Measurements from ENCODE around the gene PADI1.

The PADI1 gene

DNA sequence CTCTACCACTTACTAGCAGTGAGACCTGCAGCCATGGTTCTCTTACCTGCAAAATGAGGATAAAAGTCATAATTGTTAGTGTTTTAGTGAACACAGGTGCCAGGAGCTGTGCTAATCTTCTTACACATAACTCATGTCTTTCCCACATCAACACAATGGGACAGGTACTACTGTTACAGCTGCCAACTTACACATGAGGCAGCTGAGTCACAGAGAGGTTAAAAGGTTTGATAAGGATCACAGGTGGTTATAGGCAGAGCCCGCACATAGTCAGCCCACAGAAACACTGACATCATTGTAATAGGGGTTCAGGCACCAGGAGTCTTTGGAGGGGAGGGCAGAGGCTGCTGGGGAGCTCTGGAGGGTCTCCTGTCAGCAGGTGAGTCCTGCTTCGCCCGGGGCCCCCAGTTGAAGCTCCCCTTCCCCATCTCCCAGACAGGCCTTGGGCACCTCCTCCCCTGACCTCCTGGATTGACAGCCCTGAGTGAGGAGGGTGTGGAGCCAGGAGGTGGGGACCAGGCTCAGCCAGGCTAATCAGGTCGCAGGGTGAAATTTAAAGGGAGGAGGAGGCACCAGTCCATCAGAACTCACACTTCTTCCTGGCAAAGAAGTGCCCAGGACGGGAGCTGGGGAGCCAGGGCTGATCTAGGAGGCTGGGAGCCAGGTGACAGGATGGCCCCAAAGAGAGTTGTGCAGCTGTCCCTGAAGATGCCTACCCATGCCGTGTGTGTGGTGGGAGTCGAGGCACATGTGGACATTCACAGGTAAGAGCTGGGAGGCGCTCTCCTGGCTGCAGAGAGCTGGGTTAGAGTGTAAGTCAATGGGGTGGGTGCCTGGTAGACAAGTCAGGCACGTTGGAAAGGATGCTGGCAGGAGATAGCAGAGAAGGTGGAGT is at the start of gene PADI1:
PADI1 (plus strand) TSS at position 583 of the 895 bp plus-strand sequence; CDS start at position 673, 90 bp downstream.
- DNase-seq (ENCODE audit: low read depth): no peak

DNA sequence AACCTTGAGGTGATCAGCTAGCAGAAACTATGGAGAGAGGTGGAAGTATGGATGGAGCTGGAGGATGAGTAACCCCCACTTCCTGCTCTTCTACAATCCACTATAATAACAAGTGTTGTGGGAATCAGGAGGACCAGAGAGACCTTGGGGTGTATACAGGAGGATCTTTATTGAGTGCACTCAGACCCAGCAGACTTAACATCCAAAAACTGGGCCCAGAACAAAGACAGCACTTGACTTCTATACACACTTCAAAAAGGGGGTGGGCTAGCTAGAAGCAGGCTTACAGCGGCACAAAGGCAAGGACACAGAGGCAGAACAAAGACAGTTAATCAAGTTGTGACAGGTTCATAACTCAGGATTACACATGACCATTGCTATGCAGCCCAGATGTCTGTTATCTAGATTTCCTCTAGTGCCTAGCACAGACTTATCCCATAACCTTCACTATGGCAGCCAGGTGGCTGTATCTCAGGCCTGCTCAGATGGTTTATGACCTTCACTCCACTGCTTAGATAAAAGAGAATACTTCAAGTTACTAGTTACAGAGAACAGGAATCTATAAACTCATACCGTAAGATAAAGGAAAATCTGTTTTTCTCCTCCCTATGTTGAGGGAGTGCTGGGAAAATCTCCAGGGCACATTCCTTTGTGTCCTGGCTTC is 49.5 kb upstream of the PADI1 start:
- DNase-seq (ENCODE audit: low read depth): no peak

GRCh38 chr1:17156108-17156507 is 48.8 kb upstream of the PADI1 start:
- DNase-seq (ENCODE audit: low read depth): no peak

DNA sequence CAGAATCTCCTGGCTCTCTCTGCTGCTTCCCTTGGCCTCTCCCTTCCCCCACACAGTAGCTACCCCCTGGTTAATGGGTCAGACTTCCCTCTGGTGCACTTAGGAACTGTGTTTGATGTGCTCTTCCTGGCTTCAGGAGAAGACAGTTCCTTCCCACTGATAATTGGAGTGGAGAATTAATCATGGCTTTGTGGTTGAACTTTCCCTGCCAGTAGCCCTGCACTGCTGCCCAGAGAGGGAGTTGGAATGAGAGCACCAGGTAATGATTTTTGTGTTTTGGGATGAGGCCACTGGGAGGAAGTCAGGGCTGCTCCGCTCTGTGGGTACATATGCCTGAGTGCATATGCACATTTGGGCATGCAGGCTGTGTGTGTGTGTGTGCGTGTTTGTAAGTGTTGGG is 46.0 kb upstream of the PADI1 start:
- DNase-seq (ENCODE audit: low read depth): no peak

- no peak for DNase-seq (ENCODE audit: low read depth)
Measured at GRCh38 chr1:17161137-17161740, 43.7 kb upstream of the PADI1 start.

GRCh38 chr1:17161926-17162800 is 42.8 kb upstream of the PADI1 start:
- DNase-seq (ENCODE audit: low read depth): no peak

GRCh38 chr1:17162941-17163340 is 42.0 kb upstream of the PADI1 start:
- no peak for DNase-seq (ENCODE audit: low read depth)

DNA sequence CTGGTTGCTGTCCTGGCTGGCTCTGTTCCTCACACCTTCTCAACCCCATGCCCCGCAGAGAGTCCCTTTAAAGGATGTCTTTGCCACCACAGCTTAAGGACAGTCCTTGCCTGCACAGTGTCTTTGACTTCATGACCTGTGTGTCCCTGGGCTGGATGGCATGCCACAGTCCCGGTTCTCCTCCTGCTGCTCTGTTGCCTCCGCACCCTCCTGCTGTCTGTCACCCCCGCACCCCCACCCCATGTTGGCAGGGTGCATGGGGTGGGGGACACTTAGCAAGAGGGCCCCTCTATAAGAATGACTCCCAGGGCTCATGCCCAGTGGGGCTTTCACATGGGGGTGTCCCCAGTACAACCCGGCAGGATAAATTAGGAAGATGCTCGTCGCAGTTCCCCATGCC is 41.6 kb upstream of the PADI1 start:
- DNase-seq (ENCODE audit: low read depth): no peak

GRCh38 chr1:17163789-17164666 is 40.9 kb upstream of the PADI1 start:
- DNase-seq (ENCODE audit: low read depth): no peak

DNA sequence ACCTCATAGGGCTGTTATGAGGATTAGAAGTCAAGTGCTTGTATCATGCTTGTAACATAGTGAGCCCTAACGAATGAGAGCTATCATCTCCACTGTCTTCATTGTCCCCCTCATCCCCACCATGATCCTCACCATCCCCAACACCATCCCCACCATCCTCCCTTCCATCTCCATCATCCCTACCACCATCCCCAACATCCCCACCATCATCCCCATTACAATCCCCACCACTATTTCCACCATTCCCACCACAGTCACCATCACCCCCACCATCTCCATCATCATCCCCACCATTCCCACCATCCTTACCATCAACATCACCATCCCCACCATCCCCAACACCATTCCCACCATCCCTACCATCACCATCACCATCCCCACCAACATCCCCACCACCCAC is 39.1 kb upstream of the PADI1 start:
- DNase-seq (ENCODE audit: low read depth): no peak

DNA sequence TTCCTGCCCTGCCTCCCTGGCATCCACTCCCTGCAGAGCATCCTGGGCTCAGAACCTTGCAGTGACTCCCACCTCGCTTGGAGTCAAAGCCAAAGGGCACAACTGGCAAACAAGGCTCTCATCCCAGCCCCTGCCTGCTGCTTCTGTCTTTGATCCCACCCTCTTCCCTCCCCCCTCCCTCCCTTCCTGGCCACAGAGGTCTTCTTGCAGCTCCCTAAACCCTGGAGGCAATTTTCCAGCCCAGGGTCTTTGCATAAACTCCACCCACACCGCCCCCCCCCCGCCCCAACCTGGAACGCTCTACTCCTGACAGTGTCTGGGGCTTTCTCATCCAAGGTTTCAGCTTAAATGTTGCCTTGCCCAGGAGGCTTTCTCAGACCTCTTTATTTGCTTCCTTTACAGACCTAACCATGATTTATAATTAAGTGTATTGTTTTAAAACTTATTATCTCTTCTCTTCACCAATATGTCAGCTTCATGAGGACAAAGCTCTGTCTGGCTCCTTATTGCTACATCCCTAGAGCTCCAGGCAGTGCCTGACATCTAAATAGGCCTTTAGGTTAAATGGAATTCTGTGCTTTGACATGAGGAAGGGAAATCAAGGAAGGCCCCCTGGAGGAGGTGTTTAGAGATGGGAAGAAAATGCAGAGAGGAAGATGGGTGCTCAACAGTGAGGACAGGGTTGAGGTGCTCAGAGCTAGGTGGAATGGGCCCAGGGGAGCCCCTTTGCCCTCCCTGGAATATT is 37.7 kb upstream of the PADI1 start:
- DNase-seq (ENCODE audit: low read depth): no peak

DNA sequence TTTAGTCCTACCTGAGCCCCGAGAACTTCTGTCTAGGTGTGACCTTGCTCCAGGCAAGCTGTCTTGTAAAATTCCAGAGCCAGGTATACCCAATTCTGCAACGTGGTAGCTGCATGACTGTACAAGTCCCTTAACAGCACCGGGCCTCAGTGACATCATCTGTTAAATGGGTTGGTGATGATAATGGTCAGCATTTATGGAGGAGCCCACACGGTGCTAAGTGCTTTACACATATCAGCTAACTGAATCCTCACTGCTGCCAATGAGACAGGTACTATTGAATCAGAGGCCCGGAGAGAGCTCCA is 37.2 kb upstream of the PADI1 start:
- no peak for DNase-seq (ENCODE audit: low read depth)

DNA sequence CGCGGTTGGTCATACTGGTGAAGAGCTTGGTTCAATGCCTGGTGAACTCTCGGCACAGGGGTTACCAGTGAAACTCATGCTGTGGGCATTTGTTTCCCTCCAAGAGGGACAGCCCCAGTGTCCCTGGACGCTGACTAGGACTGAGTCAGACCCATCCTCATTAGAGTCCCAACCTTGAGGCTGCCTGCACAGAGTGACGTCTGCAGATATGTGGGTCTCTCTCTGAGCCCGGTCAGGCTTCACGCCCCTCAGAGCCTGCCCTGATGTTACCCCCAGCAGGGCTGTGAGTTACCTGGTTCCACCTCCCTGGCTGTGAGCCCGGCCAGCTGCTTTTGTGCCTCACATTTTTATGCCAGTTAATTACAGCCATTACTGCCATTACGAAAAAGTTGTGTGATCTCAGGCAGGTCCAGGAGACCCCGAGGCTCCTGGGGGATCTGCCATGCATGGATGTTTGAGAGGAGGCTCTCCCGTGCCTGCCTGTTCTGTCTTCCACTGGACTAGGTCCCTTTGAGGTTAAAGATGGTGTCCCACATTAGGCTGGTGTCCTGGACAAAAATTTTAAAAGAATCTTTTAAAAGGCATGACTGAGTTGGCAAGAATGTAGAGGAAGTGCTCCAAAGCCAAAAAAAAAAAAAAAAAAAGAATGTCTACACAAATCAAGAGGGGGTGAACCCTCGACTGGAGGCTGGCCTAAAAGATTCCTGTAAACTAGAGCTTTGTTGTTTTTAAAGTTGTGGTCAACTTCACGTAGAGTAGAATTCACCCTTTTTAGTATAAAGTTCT is 36.6 kb upstream of the PADI1 start:
- no peak for DNase-seq (ENCODE audit: low read depth)

- no peak for DNase-seq (ENCODE audit: low read depth)
Measured at GRCh38 chr1:17170571-17170970, 34.4 kb upstream of the PADI1 start.

DNA sequence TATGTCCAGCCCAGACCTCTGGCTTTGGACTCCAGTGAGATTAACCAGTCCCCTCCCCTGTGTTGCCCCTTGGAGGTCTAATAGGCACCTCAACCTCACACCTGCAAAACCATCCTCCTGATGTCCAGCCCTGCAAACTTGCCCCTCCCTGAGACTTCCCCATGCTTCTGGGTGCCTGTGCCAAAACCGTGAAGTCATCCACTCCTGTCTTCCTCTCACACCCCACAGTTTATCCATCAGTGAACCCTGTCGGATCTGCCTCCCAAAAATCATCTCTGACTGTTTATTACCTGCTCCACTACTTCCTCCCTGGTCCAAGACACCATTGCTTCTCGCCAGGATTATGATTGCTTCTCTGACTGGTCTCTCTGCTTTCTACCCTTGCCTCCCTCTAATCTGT is 31.7 kb upstream of the PADI1 start:
- DNase-seq (ENCODE audit: low read depth): no peak

DNA sequence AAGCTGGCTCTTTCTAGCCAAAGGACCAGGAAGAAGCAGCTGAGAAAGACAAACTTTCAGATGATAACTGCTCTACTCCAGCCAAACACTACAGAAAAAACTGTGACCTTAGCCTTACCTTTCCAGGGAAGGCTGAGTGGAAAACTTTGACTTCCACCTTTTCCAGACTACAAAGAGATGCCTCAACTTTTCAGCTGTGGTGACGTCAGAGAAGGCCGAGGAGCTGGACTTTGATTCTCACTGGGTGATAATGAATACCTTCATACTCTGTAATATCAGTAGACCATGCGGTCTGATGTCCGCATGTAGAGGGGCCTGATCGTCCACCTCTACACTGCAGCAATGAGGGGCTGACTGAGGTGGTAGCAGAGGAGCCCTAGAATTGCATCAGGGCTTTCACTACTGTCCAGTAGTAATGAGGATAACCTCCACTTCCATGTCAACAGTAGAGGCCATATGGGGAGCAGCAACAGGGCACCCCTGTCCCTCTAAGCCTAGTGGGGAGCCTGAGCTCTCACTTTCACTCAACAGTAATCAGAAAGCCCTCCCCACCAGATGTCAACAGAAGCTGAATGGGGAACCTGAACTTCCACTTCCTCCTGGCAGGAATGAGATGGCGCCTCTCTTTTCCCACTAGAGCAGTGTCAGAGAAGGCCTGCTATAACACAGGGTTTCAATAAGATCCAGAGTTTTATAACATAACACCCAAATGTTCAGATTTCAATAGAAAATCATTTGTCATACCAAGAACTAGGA is 28.4 kb upstream of the PADI1 start:
- DNase-seq (ENCODE audit: low read depth): no peak

- DNase-seq (ENCODE audit: low read depth): no peak
Measured at GRCh38 chr1:17177651-17178050, 27.3 kb upstream of the PADI1 start.

DNA sequence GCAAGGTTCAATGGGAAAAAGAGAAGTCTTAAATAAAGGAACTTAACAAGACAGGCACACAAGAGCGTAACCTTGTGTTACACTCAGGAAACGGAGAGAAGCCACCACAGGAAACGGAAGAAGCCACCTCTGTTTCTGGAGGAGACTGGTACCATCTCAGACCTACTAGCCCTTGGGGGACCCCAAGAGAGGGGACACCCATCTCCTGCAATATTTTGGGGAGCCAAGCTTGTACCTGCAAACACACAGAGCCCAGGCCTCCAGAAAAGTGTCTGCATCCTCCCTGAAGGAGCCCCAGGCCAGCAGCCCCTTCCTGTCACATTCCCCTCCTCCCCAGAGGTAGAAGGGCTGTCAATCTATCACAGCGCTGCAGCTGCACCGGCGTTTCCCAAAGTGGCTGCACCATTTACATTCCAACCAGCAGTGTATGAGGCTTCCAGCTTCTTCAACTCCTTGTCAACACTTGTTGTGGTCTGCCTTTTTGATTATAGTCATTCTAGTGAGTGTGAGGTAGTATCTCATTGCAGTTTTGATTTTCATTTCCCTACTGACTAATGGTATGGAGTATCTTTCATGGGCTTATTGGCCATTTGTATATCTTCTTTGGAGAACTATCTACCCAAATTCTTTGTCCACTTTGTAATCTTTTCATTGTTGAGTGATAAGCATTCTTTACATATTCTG is 23.0 kb upstream of the PADI1 start:
- no peak for DNase-seq (ENCODE audit: low read depth)

Measured in activated gamma-delta T cell treated with anti-CD3 and anti-CD28 coated beads, Interleukin-2, amount 50 U/mL, for 16 hours (primary cell).